GM12878 (cell line): ENCODE data around the gene FANK1. TPM values are rescaled to one million over a fixed set of nuclear protein-coding genes. Genes with fewer than 3 reads are reported as not detected.

ENCODE experiments used
- ATAC-seq: fragments of 200-7000 bp; cut with Tn5 transposase; 3 replicates; pipeline ENCODE4 v1.9.1; 2020; ENCODE audit warnings: mild to moderate bottlenecking, moderate library complexity
- BruUV-seq: library from RNA; stranded (reverse); fragments of 400-500 nt; replicated peaks from 2 replicates; lab custom pipeline; 2021; lab: Mats Ljungman, UMichigan
- CTCF ChIA-PET: fragments of 300-600 bp; sonication (Branson Sonifier 250); formaldehyde crosslinking; extraction: SDS; loops from one replicate; lab custom pipeline; 2021; ENCODE audit warnings: inconsistent platforms; lab: Yijun Ruan, JAX
- POLR2A ChIA-PET: fragments of 350-600 bp; formaldehyde crosslinking; extraction: SDS; loops from one replicate; lab custom pipeline; 2021; ENCODE audit warnings: inconsistent platforms; lab: Charles Lee
- RAD21 ChIA-PET: fragments of 300-600 bp; sonication (Branson Sonifier 250); formaldehyde crosslinking; loops from one replicate; lab custom pipeline; 2023; ENCODE audit warnings: antibody characterized with exemption; ENCODE audit not compliant: unreplicated experiment; lab: Charles Lee
- SMC1A ChIA-PET: fragments of 300-600 bp; sonication (Branson Sonifier 250); formaldehyde crosslinking; loops from one replicate; lab custom pipeline; 2023; ENCODE audit not compliant: unreplicated experiment, uncharacterized antibody; lab: Charles Lee
- DNase-seq: peaks from one replicate; pipeline ENCODE4 v3.0.0-alpha.2; 2011; ENCODE audit warnings: low read depth, low spot score
- FAIRE-seq: peaks from 3 replicates; lab custom pipeline; 2011; peaks lifted over from hg19 to GRCh38; lab: Jason Lieb, UNC
- H2AFZ ChIP-seq: 2 replicates; pipeline ENCODE4 v1.6.0; 2011; ENCODE audit warnings: low read depth, low read length, control low read depth; ENCODE audit not compliant: control insufficient read depth
- H3K27ac ChIP-seq: 2 replicates; pipeline ENCODE4 v1.5.1; 2011; ENCODE audit warnings: control low read depth; ENCODE audit not compliant: control insufficient read depth, insufficient read depth
- H3K27me3 ChIP-seq, 2 experiments: replicated peaks in 1 of 2; 2 replicates each; pipeline versions ENCODE4 v1.6.0 to v1.6.1; 2011; ENCODE audit warnings: low read length in 1 of 2; ENCODE audit not compliant: control insufficient read depth in 2 of 2, insufficient read depth in 2 of 2
- H3K36me3 ChIP-seq, 2 experiments: 2 replicates each; pipeline ENCODE4 v1.5.1; 2011; ENCODE audit warnings: low read length in 1 of 2; ENCODE audit not compliant: control insufficient read depth in 2 of 2, insufficient read depth in 2 of 2
- H3K4me1 ChIP-seq: 2 replicates; pipeline ENCODE4 v1.6.1; 2011; ENCODE audit warnings: mild to moderate bottlenecking, low read length, moderate library complexity, mixed read lengths; ENCODE audit not compliant: control insufficient read depth, insufficient read depth
- H3K4me2 ChIP-seq: 2 replicates; pipeline ENCODE4 v1.6.0; 2011; ENCODE audit warnings: control low read depth; ENCODE audit not compliant: control insufficient read depth, insufficient read depth
- H3K4me3 ChIP-seq: fragments of 200-600 bp; sonication (generic); 2 replicates; pipeline ENCODE4 v1.5.1; 2016
- H3K79me2 ChIP-seq: 2 replicates; pipeline ENCODE4 v1.6.0; 2011; ENCODE audit warnings: low read length; ENCODE audit not compliant: control insufficient read depth, insufficient read depth
- H3K9ac ChIP-seq: 2 replicates; pipeline ENCODE4 v1.8.0; 2011; ENCODE audit warnings: low read length, control low read depth, mixed read lengths; ENCODE audit not compliant: control insufficient read depth, insufficient read depth
- H3K9me3 ChIP-seq: replicated peaks from 3 replicates; pipeline ENCODE4 v1.5.1; 2011; ENCODE audit warnings: mild to moderate bottlenecking, low read length; ENCODE audit not compliant: control insufficient read depth, insufficient read depth
- H4K20me1 ChIP-seq: 2 replicates; pipeline ENCODE4 v1.6.0; 2011; ENCODE audit not compliant: control insufficient read depth, insufficient read depth
- ATF2 ChIP-seq: IDR thresholded peaks from 2 replicates; pipeline ENCODE4 v1.6.1; 2012; ENCODE audit warnings: low read length, inconsistent platforms
- BCL11A ChIP-seq: IDR thresholded peaks from 2 replicates; pipeline ENCODE4 v1.6.1; 2011; ENCODE audit warnings: low read depth, low read length
- BCLAF1 ChIP-seq: fragments of 450-650 bp; IDR thresholded peaks from 2 replicates; pipeline ENCODE4 v1.6.1; 2017; ENCODE audit warnings: antibody characterized with exemption, mild to moderate bottlenecking, moderate library complexity
- NKRF ChIP-seq: fragments of 450-650 bp; conservative IDR thresholded peaks from 2 replicates; pipeline ENCODE4 v1.6.1; 2017; ENCODE audit warnings: mild to moderate bottlenecking, moderate library complexity
- SMAD5 ChIP-seq: IDR thresholded peaks from 2 replicates; pipeline ENCODE4 v1.6.1; 2016; ENCODE audit warnings: antibody characterized with exemption, low read depth
- ZBTB33 ChIP-seq: fragments of 450-650 bp; IDR thresholded peaks from 2 replicates; pipeline ENCODE4 v1.6.1; 2017; ENCODE audit warnings: mild to moderate bottlenecking
- WGBS: methylation state at CpG from one replicate; pipeline ENCODE4 v1.1.6; 2016; ENCODE audit warnings: low lambda C conversion rate; ENCODE audit not compliant: insufficient replicate concordance, insufficient coverage; ENCODE audit errors: missing lambda C conversion rate; 5-methylcytosine and 5-hydroxymethylcytosine counted together
- in situ Hi-C: fragments of 300-500 bp; cut with MboI; formaldehyde crosslinking; loops from 9 replicates; pipeline ENCODE4 v1.14.3; 2018; ENCODE audit warnings: mixed read lengths
- intact Hi-C: fragments of 100-400 bp; cut with micrococcal nuclease; formaldehyde crosslinking; loops from one replicate; pipeline ENCODE4 v1.14.2; 2022; ENCODE audit not compliant: unreplicated experiment
- polyA plus RNA-seq, 11 experiments: library from polyadenylated mRNA; depleted of rRNA in 4 of 11; unstranded in 6 of 11; stranded (reverse) in 5 of 11; fragments of >200 nt; fragmentation: Nextera tagmentation in 4 of 11; fragmentation: Illumina TruSeq in 1 of 11; extraction: Ambion mirVana in 4 of 11; extraction: Trizol in 1 of 11; gene quantifications; 1 replicate in 1 of 11; 2 replicates in 10 of 11; pipeline versions ENCODE4 v1.2.1 to v1.2.3, GENCODE V29; 2011 to 2016; ENCODE audit warnings: inconsistent platforms in 2 of 11, missing spikeins in 2 of 11, low read depth in 1 of 11
- total RNA-seq, 4 experiments: library from RNA; depleted of rRNA in 3 of 4; stranded (reverse); fragments of >200 nt in 3 of 4; fragmentation: Illumina TruSeq in 1 of 4; extraction: Trizol in 1 of 4; gene quantifications; 2 replicates each; pipeline versions ENCODE4 v1.2.1 to v1.2.3, GENCODE V29; 2013 to 2021

Gene FANK1
- total and polyA plus RNA-seq, 10 of the 15 experiments (the other 5 are each of a cell fraction or from before 2014, with no cell fraction given) = 0.07 to 0.16 (median 0.13) TPM; not detected in 6

- Histone ChIP-seq H3K4me3 (no peak overlapping the region), H3K9me3 (no peaks in the 10 kb centered on the region), H3K9ac (no peak overlapping the region), H3K4me1 (no peaks in the 10 kb centered on the region), H3K79me2 (no peaks in the 10 kb centered on the region), H3K27ac (no peak overlapping the region), H3K4me2 (no peak overlapping the region), H3K36me3 (no peaks in the 10 kb centered on the region), H3K27me3 (no peaks in the 10 kb centered on the region), H4K20me1 (no peaks in the 10 kb centered on the region), H2AFZ (no peak overlapping the region)
- intact Hi-C loops (no loop called here), in situ Hi-C loops (no loop called here)
- BruUV-seq = no TSS peak
- SMC1A ChIA-PET = interaction anchor here (0.6 kb wide), 1 partner anchor 65 kb away, joined by 3 read pairs; no protein-coding TSS in a partner anchor
- RAD21 ChIA-PET = no interaction called here
- FAIRE-seq = no peak
- DNase-seq = no peak
- ATAC-seq = no peak
- 43% methylated on average over 5 of the region's 5 CpGs for WGBS
- TF ChIP-seq NKRF (no peak), SMAD5 (no peak), BCLAF1 (no peak), BCL11A (no peak), ATF2 (no peak), ZBTB33 (no peak)
- CTCF ChIA-PET = interaction anchor here (0.6 kb wide), 1 partner anchor 245 kb away, joined by 3 read pairs; no protein-coding TSS in a partner anchor
- POLR2A ChIA-PET = no interaction called here
These were observed 29.0 kb downstream of the FANK1 start for GRCh38 chr10:125925262-125925834.
